Keratinocyte (primary cell): ENCODE data around the gene ITSN1. TPM values are rescaled to one million over a fixed set of nuclear protein-coding genes. Genes with fewer than 3 reads are reported as not detected.

Experiments
- DNase-seq: peaks from one replicate; pipeline ENCODE4 v3.0.0-alpha.2; 2011; ENCODE audit warnings: low read depth, missing footprints, low spot score
- FAIRE-seq: peaks from 2 replicates; lab custom pipeline; 2011; peaks lifted over from hg19 to GRCh38; lab: Jason Lieb, UNC
- H2AFZ ChIP-seq: 2 replicates; pipeline ENCODE4 v1.6.0; 2012; ENCODE audit warnings: low read length, control low read depth, inconsistent platforms; ENCODE audit not compliant: control insufficient read depth
- H3K27ac ChIP-seq: 2 replicates; pipeline ENCODE4 v1.5.1; 2011; ENCODE audit warnings: low read length; ENCODE audit not compliant: control insufficient read depth, insufficient read depth
- H3K27me3 ChIP-seq: 3 replicates; pipeline ENCODE4 v1.6.0; 2011; ENCODE audit warnings: low read length; ENCODE audit not compliant: control insufficient read depth, insufficient read depth; ENCODE audit errors: extremely low read depth
- H3K36me3 ChIP-seq, 2 experiments: 2 replicates in 1 of 2; 3 replicates in 1 of 2; pipeline ENCODE4 v1.5.1; 2011; ENCODE audit warnings: low read length in 2 of 2, mild to moderate bottlenecking in 1 of 2; ENCODE audit not compliant: control insufficient read depth in 2 of 2, insufficient read depth in 2 of 2; ENCODE audit errors: extremely low read depth in 1 of 2
- H3K4me1 ChIP-seq: 3 replicates; pipeline ENCODE4 v1.5.1; 2011; ENCODE audit warnings: low read length; ENCODE audit not compliant: control insufficient read depth, insufficient read depth; ENCODE audit errors: extremely low read depth
- H3K4me2 ChIP-seq: 3 replicates; pipeline ENCODE4 v1.6.0; 2011; ENCODE audit warnings: low read depth, low read length; ENCODE audit not compliant: control insufficient read depth, insufficient read depth; ENCODE audit errors: extremely low read depth
- H3K4me3 ChIP-seq, 3 experiments: fragments of 200-600 bp in 1 of 3; sonication (generic) in 1 of 3; 2 replicates in 2 of 3; 3 replicates in 1 of 3; pipeline ENCODE4 v1.5.1; 2011 to 2016; ENCODE audit warnings: low read length in 3 of 3, mild to moderate bottlenecking in 3 of 3, control low read depth in 2 of 3, inconsistent platforms in 1 of 3, low read depth in 1 of 3, mixed read lengths in 1 of 3, mixed run types in 1 of 3, moderate library complexity in 1 of 3; ENCODE audit not compliant: control insufficient read depth in 2 of 3, insufficient read depth in 2 of 3; ENCODE audit errors: extremely low read depth in 1 of 3
- H3K79me2 ChIP-seq: 2 replicates; pipeline ENCODE4 v1.6.0; 2012; ENCODE audit warnings: low read length; ENCODE audit not compliant: control insufficient read depth, insufficient read depth
- H3K9ac ChIP-seq: 3 replicates; pipeline ENCODE4 v1.6.0; 2011; ENCODE audit warnings: low read length; ENCODE audit not compliant: control insufficient read depth, insufficient read depth; ENCODE audit errors: extremely low read depth
- H3K9me1 ChIP-seq: 3 replicates; pipeline ENCODE4 v1.6.0; 2011; ENCODE audit warnings: low read length; ENCODE audit not compliant: control insufficient read depth, insufficient read depth; ENCODE audit errors: extremely low read depth
- H3K9me3 ChIP-seq: 2 replicates; pipeline ENCODE4 v1.5.1; 2012; ENCODE audit warnings: low read depth, low read length; ENCODE audit not compliant: control insufficient read depth
- H4K20me1 ChIP-seq: 3 replicates; pipeline ENCODE4 v1.6.0; 2011; ENCODE audit warnings: low read length; ENCODE audit not compliant: control insufficient read depth, insufficient read depth; ENCODE audit errors: extremely low read depth
- EZH2 ChIP-seq: IDR thresholded peaks from one replicate; pipeline ENCODE4 v1.6.1; 2012; ENCODE audit warnings: inconsistent platforms, mild to moderate bottlenecking, low read length, moderate library complexity
- dilution Hi-C: fragments of 300-500 bp; cut with MboI; formaldehyde crosslinking; loops from one replicate; pipeline ENCODE4 v1.7.0; 2020; ENCODE audit warnings: low sequenced_read_pairs; ENCODE audit not compliant: extremely low pct_ligation_motif_present
- polyA plus RNA-seq, 5 experiments: library from polyadenylated mRNA; depleted of rRNA in 3 of 5; stranded (reverse) in 3 of 5; stranded (forward) in 1 of 5; unstranded in 1 of 5; fragments of >200 nt; gene quantifications; 1 replicate in 1 of 5; 2 replicates in 3 of 5; 3 replicates in 1 of 5; pipeline versions ENCODE4 v1.2.1 to v1.2.3, GENCODE V29; 2011 to 2012; ENCODE audit warnings: missing spikeins in 2 of 5, low read depth in 1 of 5, low replicate concordance in 1 of 5
- TF ChIP-seq, protein P1 (sequence below), 3 experiments: IDR thresholded peaks in 1 of 3; conservative IDR thresholded peaks in 1 of 3; optimal IDR thresholded peaks in 1 of 3; 2 replicates in 2 of 3; 3 replicates in 1 of 3; pipeline versions ENCODE3 to v1.5.1; 2011; ENCODE audit warnings: low read length in 3 of 3, mild to moderate bottlenecking in 3 of 3, moderate library complexity in 2 of 3, control low read depth in 1 of 3, inconsistent platforms in 1 of 3; ENCODE audit not compliant: insufficient read depth in 2 of 3; ENCODE audit errors: extremely low read depth in 1 of 3

ITSN1 gene
- polyA plus RNA-seq, 1 donor (not counting 4 experiments of a cell fraction or from before 2014, with no cell fraction given), result 34.3 TPM

DNA sequence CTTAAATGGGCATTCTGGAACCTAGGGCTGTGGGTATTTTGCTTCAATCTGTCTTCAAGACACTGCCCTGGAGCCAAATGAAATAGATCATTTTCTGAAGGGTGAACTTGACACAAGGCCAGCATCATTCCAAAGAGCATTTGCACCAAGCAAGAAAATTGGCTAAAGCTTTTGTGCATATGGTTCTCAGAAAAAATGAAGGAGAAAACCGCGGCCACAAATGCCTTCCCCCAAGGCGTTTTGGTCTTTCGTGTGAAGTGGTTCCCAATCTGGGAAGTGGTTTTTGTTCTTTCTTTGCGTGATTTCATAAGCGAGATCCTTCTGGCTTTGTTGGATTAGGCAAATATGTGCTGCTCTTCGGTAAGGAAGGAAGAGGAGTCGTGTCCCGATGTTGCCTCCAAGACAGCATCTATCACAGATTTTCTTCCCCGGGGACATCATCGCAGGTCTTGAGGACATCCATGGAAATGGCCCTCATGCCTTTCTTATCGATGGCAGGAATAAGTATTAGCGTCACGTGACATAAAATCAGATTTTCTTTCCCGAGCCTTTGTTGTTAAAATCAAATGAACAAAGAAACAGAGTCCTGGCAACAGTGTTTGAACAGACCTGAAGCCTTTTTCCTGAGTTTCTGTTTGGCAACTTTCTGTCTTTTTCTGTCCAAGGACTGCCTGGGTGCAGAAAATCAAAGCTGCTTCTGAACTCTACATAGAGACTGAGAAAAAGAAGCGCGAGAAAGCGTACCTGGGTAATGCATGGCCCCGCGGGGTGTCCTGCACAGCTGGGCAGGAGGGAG is 242.3 kb downstream of the ITSN1 start:
- Histone ChIP-seq H3K36me3 (no peaks in the 10 kb centered on the region), H3K4me1 (peaks cover 7% of the 10 kb centered on the region), H2AFZ (no peak overlapping the region), H3K4me3 (peak overlapping the region in 1 of 3 experiments; percentile 34), H3K9me1 (no peaks in the 10 kb centered on the region), H3K27me3 (peaks cover 44% of the 10 kb centered on the region), H4K20me1 (no peaks in the 10 kb centered on the region), H3K79me2 (no peaks in the 10 kb centered on the region), H3K9me3 (no peaks in the 10 kb centered on the region), H3K27ac (no peak overlapping the region), H3K4me2 (peak overlapping the region; percentile 61), H3K9ac (no peak overlapping the region)
- dilution Hi-C loops, result no loop called here
- TF ChIP-seq, protein P1, sequence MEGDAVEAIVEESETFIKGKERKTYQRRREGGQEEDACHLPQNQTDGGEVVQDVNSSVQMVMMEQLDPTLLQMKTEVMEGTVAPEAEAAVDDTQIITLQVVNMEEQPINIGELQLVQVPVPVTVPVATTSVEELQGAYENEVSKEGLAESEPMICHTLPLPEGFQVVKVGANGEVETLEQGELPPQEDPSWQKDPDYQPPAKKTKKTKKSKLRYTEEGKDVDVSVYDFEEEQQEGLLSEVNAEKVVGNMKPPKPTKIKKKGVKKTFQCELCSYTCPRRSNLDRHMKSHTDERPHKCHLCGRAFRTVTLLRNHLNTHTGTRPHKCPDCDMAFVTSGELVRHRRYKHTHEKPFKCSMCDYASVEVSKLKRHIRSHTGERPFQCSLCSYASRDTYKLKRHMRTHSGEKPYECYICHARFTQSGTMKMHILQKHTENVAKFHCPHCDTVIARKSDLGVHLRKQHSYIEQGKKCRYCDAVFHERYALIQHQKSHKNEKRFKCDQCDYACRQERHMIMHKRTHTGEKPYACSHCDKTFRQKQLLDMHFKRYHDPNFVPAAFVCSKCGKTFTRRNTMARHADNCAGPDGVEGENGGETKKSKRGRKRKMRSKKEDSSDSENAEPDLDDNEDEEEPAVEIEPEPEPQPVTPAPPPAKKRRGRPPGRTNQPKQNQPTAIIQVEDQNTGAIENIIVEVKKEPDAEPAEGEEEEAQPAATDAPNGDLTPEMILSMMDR (optimal IDR thresholded peaks at IDR 0.05 in 1 of 3, IDR thresholded peaks at IDR 0.05 in 1 of 3, conservative IDR thresholded peaks at IDR 0.05 in 1 of 3; ENCODE audit: extremely low read depth in 1 of 3, insufficient read depth in 2 of 3, low read length in 3 of 3), result no peak
- peak; percentile 14 for TF ChIP-seq EZH2
- DNase-seq, result no peak
- FAIRE-seq, result no peak

DNA sequence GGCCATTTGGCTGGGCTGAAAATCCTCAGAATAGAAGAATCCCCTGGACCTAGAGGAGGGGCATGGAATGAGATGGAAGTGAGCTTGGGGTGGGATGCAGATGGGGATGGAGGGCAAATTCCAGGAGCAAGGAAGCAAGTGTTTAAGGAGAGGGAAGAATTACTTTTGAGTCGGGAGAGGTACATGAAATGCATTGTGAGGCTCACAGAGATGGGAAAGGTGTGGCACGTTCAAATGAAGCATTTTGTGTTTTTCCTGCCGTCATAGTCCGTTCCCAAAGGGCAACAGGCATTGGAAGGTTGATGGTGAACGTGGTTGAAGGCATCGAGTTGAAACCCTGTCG is 242.8 kb downstream of the ITSN1 start:
- no peaks in the 10 kb centered on the region for H3K36me3 ChIP-seq
- H3K4me2 ChIP-seq, result peak overlapping the region; percentile 61
- H3K27ac ChIP-seq, result no peak overlapping the region
- peak overlapping the region in 1 of 3 experiments; percentile 34 for H3K4me3 ChIP-seq
- H3K9ac ChIP-seq, result no peak overlapping the region
- peaks cover 44% of the 10 kb centered on the region for H3K27me3 ChIP-seq
- H3K9me1 ChIP-seq, result no peaks in the 10 kb centered on the region
- TF ChIP-seq, protein P1 (optimal IDR thresholded peaks at IDR 0.05 in 1 of 3, IDR thresholded peaks at IDR 0.05 in 1 of 3, conservative IDR thresholded peaks at IDR 0.05 in 1 of 3; ENCODE audit: extremely low read depth in 1 of 3, insufficient read depth in 2 of 3, low read length in 3 of 3), result no peak
- TF ChIP-seq EZH2, result no peak
- no peak for DNase-seq
- peak; percentile 36 for FAIRE-seq
- H3K9me3 ChIP-seq, result no peaks in the 10 kb centered on the region
- H2AFZ ChIP-seq, result no peak overlapping the region
- H4K20me1 ChIP-seq, result no peaks in the 10 kb centered on the region
- peaks cover 7% of the 10 kb centered on the region for H3K4me1 ChIP-seq
- dilution Hi-C loops, result no loop called here
- H3K79me2 ChIP-seq, result no peaks in the 10 kb centered on the region
